ENCODE data around the gene UBE4B. TPM values are rescaled to one million over a fixed set of nuclear protein-coding genes. Genes with fewer than 3 reads are reported as not detected.
"Not testable (repeated sequence)": the region's sequence is repeated elsewhere in the genome, so short reads cannot be mapped to it uniquely, and the experiment has no call there.

UBE4B gene
- total RNA-seq, 4 donors from 2014 or later, result 37.5 to 60.3 (median 51.3) TPM

DNA sequence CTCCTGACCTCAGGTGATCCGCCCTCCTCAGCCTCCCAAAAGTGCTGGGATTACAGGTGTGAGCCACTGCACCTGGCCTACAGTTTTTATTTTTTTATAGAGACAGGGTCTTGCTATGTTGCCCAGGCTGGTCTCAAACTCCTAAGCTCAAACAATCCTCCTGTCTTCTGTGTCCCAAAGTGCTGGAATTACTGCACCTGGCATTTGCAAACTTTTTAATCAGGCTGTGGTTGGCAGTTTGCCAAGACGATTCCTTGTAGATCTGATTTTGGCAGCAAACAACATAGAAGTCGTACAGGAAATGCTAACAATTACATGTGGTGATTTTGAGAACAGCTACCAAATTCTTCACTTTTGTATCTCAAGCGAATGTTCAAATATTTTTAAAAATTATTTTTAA lies 25.6 kb upstream of the UBE4B start:
- no peak for DNase-seq
- intact Hi-C loops (cut with DNase I), result no loop called here
- Histone ChIP-seq H3K27ac (no peak overlapping the region), H3K36me3 (peaks cover 0 to 17% (median 0%) of the 10 kb centered on the region in 3 donors), H3K4me3 (no peak overlapping the region), H3K4me1 (peaks cover 0 to 12% (median 0%) of the 10 kb centered on the region in 3 donors), H3K27me3 (no peaks in the 10 kb centered on the region), H3K9me3 (no peaks in the 10 kb centered on the region)
- TF ChIP-seq, protein P1, sequence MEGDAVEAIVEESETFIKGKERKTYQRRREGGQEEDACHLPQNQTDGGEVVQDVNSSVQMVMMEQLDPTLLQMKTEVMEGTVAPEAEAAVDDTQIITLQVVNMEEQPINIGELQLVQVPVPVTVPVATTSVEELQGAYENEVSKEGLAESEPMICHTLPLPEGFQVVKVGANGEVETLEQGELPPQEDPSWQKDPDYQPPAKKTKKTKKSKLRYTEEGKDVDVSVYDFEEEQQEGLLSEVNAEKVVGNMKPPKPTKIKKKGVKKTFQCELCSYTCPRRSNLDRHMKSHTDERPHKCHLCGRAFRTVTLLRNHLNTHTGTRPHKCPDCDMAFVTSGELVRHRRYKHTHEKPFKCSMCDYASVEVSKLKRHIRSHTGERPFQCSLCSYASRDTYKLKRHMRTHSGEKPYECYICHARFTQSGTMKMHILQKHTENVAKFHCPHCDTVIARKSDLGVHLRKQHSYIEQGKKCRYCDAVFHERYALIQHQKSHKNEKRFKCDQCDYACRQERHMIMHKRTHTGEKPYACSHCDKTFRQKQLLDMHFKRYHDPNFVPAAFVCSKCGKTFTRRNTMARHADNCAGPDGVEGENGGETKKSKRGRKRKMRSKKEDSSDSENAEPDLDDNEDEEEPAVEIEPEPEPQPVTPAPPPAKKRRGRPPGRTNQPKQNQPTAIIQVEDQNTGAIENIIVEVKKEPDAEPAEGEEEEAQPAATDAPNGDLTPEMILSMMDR (IDR thresholded peaks at IDR 0.05), result no peak
- TF ChIP-seq POLR2A (IDR thresholded peaks at IDR 0.05), result no peak
- 49 to 50% methylated on average over 4 of the region's 4 CpGs for WGBS, 2 donors

DNA sequence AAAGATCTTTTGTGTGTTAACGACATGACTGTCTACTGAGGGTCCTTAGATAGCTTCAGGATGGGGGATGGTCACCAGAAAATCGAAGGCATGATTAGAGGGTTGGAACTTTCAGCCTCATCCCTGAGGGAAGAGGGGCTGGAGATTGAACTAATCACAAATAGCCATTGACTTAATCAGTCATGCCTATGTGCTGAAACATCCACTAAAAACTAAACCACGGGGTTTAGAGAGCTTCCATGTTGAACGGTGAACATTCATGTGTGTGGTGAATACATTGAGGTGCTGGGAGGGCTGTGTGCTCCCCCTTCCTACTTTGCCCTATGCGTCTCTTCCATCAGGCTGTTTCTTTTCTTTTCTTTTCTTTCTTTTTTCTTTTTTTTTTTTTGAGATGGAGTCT lies 18.7 kb upstream of the UBE4B start:
- Histone ChIP-seq H3K9me3 (no peaks in the 10 kb centered on the region), H3K27ac (no peak overlapping the region), H3K36me3 (peaks cover 0 to 3% (median 0%) of the 10 kb centered on the region in 3 donors), H3K27me3 (no peaks in the 10 kb centered on the region), H3K4me3 (no peak overlapping the region), H3K4me1 (no peaks in the 10 kb centered on the region)
- intact Hi-C loops (cut with DNase I), result loop anchor here (10.0 kb wide), 1 partner anchor 49 kb away; no protein-coding TSS in a partner anchor
- no peak for DNase-seq
- no peak for TF ChIP-seq POLR2A (IDR thresholded peaks at IDR 0.05)
- TF ChIP-seq, protein P1 (IDR thresholded peaks at IDR 0.05), result no peak
- 67 to 84% methylated on average over 5 of the region's 5 CpGs for WGBS, 2 donors

DNA sequence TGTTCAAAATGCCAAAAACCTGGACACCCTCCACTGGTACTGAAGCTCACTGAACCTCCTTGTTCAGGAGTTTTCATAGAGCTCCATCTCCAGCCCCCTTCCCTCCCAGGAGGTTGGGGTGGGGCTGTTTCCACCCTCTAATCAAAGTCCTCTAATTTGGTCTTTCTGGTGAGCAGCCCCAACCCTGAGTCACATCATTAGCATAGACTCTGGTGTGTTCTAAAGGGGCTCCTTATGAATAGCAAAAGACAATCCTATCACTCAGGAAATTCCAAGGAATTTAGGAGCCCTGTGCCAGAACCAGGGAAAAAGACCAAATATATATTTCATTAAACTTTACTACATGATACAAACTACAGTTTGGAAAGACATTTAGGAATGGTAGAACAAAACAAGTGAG lies 13.2 kb upstream of the UBE4B start:
- intact Hi-C loops (cut with DNase I), result loop anchor here (10.0 kb wide), 1 partner anchor 55 kb away; no protein-coding TSS in a partner anchor
- DNase-seq, result no peak
- H3K36me3 ChIP-seq, result no peaks in the 10 kb centered on the region

DNA sequence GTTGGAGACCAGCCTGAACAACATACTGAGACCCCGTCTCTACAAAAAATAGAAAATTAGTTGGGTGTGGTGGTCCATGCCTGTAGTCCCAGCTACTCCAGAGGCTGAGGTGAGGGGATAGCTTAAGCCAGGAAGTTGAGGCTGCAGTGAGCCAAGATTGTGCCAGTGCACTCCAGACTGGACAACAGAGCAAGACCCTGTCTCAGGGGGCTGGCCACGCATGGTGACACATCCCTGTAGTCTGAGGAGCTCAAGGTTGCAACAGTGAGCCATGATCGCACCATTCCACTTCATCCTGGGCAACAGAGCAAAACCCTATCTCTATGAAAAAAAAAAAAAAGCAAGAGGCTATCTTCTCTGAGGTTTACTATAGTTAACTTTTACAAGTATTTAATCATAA lies 12.7 kb upstream of the UBE4B start:
- WGBS, 2 donors, result 79 to 96% methylated on average over 3 of the region's 3 CpGs
- intact Hi-C loops (cut with DNase I), result no loop called here
- DNase-seq, result no peak
- no peaks in the 10 kb centered on the region for H3K4me1 ChIP-seq
- no peak for TF ChIP-seq POLR2A (IDR thresholded peaks at IDR 0.05)
- TF ChIP-seq, protein P1 (IDR thresholded peaks at IDR 0.05), result no peak
- no peak overlapping the region for H3K4me3 ChIP-seq
- no peaks in the 10 kb centered on the region for H3K36me3 ChIP-seq
- no peaks in the 10 kb centered on the region for H3K9me3 ChIP-seq
- no peaks in the 10 kb centered on the region for H3K27me3 ChIP-seq
- H3K27ac ChIP-seq, result no peak overlapping the region

More for the DNA sequence above, 13.2 kb upstream of the UBE4B start:
- Histone ChIP-seq H3K4me1 (no peaks in the 10 kb centered on the region), H3K9me3 (no peaks in the 10 kb centered on the region), H3K4me3 (no peak overlapping the region), H3K27me3 (no peaks in the 10 kb centered on the region), H3K27ac (no peak overlapping the region)
- TF ChIP-seq POLR2A (IDR thresholded peaks at IDR 0.05), result no peak
- TF ChIP-seq, protein P1 (IDR thresholded peaks at IDR 0.05), result no peak

DNA sequence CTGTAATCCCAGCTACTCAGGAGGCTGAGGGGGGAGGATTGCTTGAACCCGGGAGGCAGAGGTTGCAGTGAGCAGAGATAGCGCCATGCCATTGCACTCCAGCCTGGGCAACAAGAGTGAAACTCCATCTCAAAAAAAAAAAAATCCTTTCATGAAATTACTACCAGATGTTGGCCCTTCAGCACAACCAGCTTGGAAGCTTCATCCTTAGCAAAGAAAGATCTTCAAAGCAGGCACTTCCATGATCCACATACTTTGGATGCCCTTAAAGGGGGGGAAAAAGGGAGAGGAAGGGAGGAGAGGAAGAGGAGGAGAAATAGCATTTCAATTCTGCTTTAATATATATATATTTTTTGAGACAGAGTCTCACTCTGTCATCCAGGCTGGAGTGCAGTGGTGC lies 12.1 kb upstream of the UBE4B start:
- intact Hi-C loops (cut with DNase I); H3K36me3 ChIP-seq: not testable (repeated sequence)
- 72 to 75% methylated on average over 2 of the region's 2 CpGs for WGBS, 2 donors

DNA sequence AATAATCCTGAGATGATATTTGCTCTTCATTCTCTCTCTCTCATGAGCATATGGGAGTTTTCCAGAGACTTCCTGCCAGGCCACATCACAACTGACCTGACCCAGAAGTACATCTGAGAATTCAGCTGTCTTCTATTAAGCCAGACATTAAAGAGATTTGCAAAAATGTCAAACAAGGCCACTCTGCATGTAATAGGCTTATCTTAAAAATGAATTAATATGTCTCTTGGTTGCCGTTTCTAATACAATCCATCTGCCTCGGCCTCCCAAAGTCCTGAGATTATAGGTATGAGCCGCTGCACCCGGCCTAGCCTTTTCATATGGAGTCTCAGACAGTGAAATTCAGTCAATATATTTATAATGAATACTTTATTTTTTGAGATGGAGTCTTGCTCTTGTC lies 10.8 kb upstream of the UBE4B start:
- H3K36me3 ChIP-seq; intact Hi-C loops (cut with DNase I); H3K27ac ChIP-seq; H3K9me3 ChIP-seq; DNase-seq; H3K4me3 ChIP-seq; H3K27me3 ChIP-seq; H3K4me1 ChIP-seq: not testable (repeated sequence)
- 76 to 80% methylated on average over 4 of the region's 4 CpGs for WGBS, 2 donors

More for the DNA sequence above, 12.1 kb upstream of the UBE4B start:
- not testable (repeated sequence) for DNase-seq, H3K27me3 ChIP-seq, H3K4me1 ChIP-seq, H3K9me3 ChIP-seq, H3K4me3 ChIP-seq, H3K27ac ChIP-seq

All from esophagus squamous epithelium (tissue), 5 donors.